GM19043 (cell line): ENCODE results near the gene NFKBIA.
"Not testable (repeated sequence)": the region's sequence is repeated elsewhere in the genome, so short reads cannot be mapped to it uniquely, and the experiment has no call there.

Source experiments
- ATAC-seq: cut with Tn5 transposase; IDR thresholded peaks from one replicate; pipeline ENCODE4 v1.9.1; 2021; ENCODE audit warnings: low read depth; ENCODE audit not compliant: unreplicated experiment

The NFKBIA gene

GRCh38 chr14:35410858-35411257 is 6.3 kb upstream of the NFKBIA start:
- no peak for ATAC-seq

GRCh38 chr14:35409595-35409994 is 5.0 kb upstream of the NFKBIA start:
- ATAC-seq: no peak

- ATAC-seq: no peak
Measured at GRCh38 chr14:35408026-35408425, 3.5 kb upstream of the NFKBIA start.

GRCh38 chr14:35407306-35407630 is 2.7 kb upstream of the NFKBIA start:
- ATAC-seq: no peak

GRCh38 chr14:35406506-35407305 is 2.2 kb upstream of the NFKBIA start:
- no peak for ATAC-seq

GRCh38 chr14:35406090-35406489 is 1.5 kb upstream of the NFKBIA start:
- ATAC-seq: no peak

- ATAC-seq: no peak
Measured at GRCh38 chr14:35405304-35405996, 901 bp upstream of the NFKBIA start.

GRCh38 chr14:35403603-35404448 is 723 bp downstream of the NFKBIA start:
- ATAC-seq: peak; percentile 44

- no peak for ATAC-seq
Measured at GRCh38 chr14:35403114-35403602, 1.4 kb downstream of the NFKBIA start.

GRCh38 chr14:35402323-35403113 is 2.0 kb downstream of the NFKBIA start:
- no peak for ATAC-seq

- ATAC-seq: no peak
Measured at GRCh38 chr14:35401422-35402265, 2.9 kb downstream of the NFKBIA start.

GRCh38 chr14:35400648-35401421 is 3.7 kb downstream of the NFKBIA start:
- no peak for ATAC-seq

- ATAC-seq: no peak
Measured at GRCh38 chr14:35399083-35399937, 5.2 kb downstream of the NFKBIA start.

GRCh38 chr14:35398071-35398584 is 6.4 kb downstream of the NFKBIA start:
- ATAC-seq: no peak

GRCh38 chr14:35396610-35397009 is 7.9 kb downstream of the NFKBIA start:
- not testable (repeated sequence) for ATAC-seq

- no peak for ATAC-seq
Measured at GRCh38 chr14:35395283-35395682, 9.3 kb downstream of the NFKBIA start.

GRCh38 chr14:35394326-35395013 is 10.1 kb downstream of the NFKBIA start:
- no peak for ATAC-seq
